Rectal smooth muscle tissue (tissue), 1 donor: Measurements from ENCODE around the gene KRTAP9-7.
"Not testable (repeated sequence)": the region's sequence is repeated elsewhere in the genome, so short reads cannot be mapped to it uniquely, and the experiment has no call there.

Source experiments
- H3K27ac ChIP-seq: one replicate; pipeline ENCODE4 v1.7.0; 2013; ENCODE audit warnings: low read depth, low read length, inconsistent platforms
- H3K27me3 ChIP-seq: one replicate; pipeline ENCODE4 v1.7.0; 2013; ENCODE audit warnings: low read length; ENCODE audit not compliant: control insufficient read depth, insufficient read depth
- H3K36me3 ChIP-seq: one replicate; pipeline ENCODE4 v1.7.0; 2013; ENCODE audit warnings: low read length; ENCODE audit not compliant: control insufficient read depth, insufficient read depth
- H3K4me1 ChIP-seq: one replicate; pipeline ENCODE4 v1.7.0; 2013; ENCODE audit warnings: low read length; ENCODE audit not compliant: control insufficient read depth, insufficient read depth
- H3K4me3 ChIP-seq: one replicate; pipeline ENCODE4 v1.7.0; 2013; ENCODE audit warnings: low read length
- H3K9ac ChIP-seq: one replicate; pipeline ENCODE4 v1.7.0; 2013; ENCODE audit warnings: low read length

KRTAP9-7 gene

GRCh38 chr17:41255381-41256290, 19.9 kb upstream of the KRTAP9-7 start, which contains the start of gene KRTAP9-9:
Gene KRTAP9-9, plus strand, starts transcription at chr17:41255384.
- not testable (repeated sequence) for H3K27me3 ChIP-seq, H3K4me1 ChIP-seq, H3K36me3 ChIP-seq, H3K4me3 ChIP-seq, H3K27ac ChIP-seq, H3K9ac ChIP-seq

GRCh38 chr17:41256291-41256685, 19.2 kb upstream of the KRTAP9-7 start:
- Histone ChIP-seq H3K36me3 (no peaks in the 10 kb centered on the region), H3K27me3 (no peaks in the 10 kb centered on the region), H3K27ac (no peak overlapping the region), H3K4me3 (no peak overlapping the region), H3K9ac (no peak overlapping the region), H3K4me1 (no peaks in the 10 kb centered on the region)

- Histone ChIP-seq H3K4me3 (no peak overlapping the region), H3K4me1 (no peaks in the 10 kb centered on the region), H3K27me3 (no peaks in the 10 kb centered on the region), H3K9ac (no peak overlapping the region), H3K27ac (no peak overlapping the region), H3K36me3 (no peaks in the 10 kb centered on the region)
These were observed 17.1 kb upstream of the KRTAP9-7 start for GRCh38 chr17:41258406-41258805.

- no peak overlapping the region for H3K4me3 ChIP-seq
- no peak overlapping the region for H3K27ac ChIP-seq
- no peak overlapping the region for H3K9ac ChIP-seq
- no peaks in the 10 kb centered on the region for H3K27me3 ChIP-seq
- H3K36me3 ChIP-seq: no peaks in the 10 kb centered on the region
- no peaks in the 10 kb centered on the region for H3K4me1 ChIP-seq
These were observed 12.3 kb upstream of the KRTAP9-7 start for GRCh38 chr17:41263212-41263611.

- Histone ChIP-seq H3K36me3 (no peaks in the 10 kb centered on the region), H3K4me1 (no peaks in the 10 kb centered on the region), H3K27ac (no peak overlapping the region), H3K9ac (no peak overlapping the region), H3K27me3 (no peaks in the 10 kb centered on the region), H3K4me3 (no peak overlapping the region)
These were observed 10.9 kb upstream of the KRTAP9-7 start for GRCh38 chr17:41264599-41264998.

GRCh38 chr17:41265078-41265477, 10.4 kb upstream of the KRTAP9-7 start, which contains the start of gene KRTAP9-6:
Gene KRTAP9-6, plus strand, starts transcription at chr17:41265378. Its CDS starts 0 bp downstream, at chr17:41265378.
- Histone ChIP-seq H3K27ac (no peak within 1 kb of the TSS), H3K4me3 (no peak within 1 kb of the TSS), H3K4me1 (no peaks in the 10 kb centered on the region), H3K27me3 (no peaks in the 10 kb centered on the region), H3K36me3 (no peaks in the 10 kb centered on the region), H3K9ac (no peak within 1 kb of the TSS)

GRCh38 chr17:41267711-41268110, 7.8 kb upstream of the KRTAP9-7 start:
- H3K4me3 ChIP-seq: no peak overlapping the region
- H3K36me3 ChIP-seq: no peaks in the 10 kb centered on the region
- no peak overlapping the region for H3K9ac ChIP-seq
- no peak overlapping the region for H3K27ac ChIP-seq
- no peaks in the 10 kb centered on the region for H3K4me1 ChIP-seq
- no peaks in the 10 kb centered on the region for H3K27me3 ChIP-seq

- H3K9ac ChIP-seq, H3K27me3 ChIP-seq, H3K4me1 ChIP-seq, H3K27ac ChIP-seq, H3K36me3 ChIP-seq, H3K4me3 ChIP-seq: not testable (repeated sequence)
These were observed 4.2 kb upstream of the KRTAP9-7 start for GRCh38 chr17:41271323-41271722.

- H3K36me3 ChIP-seq: no peaks in the 10 kb centered on the region
- H3K4me1 ChIP-seq: no peaks in the 10 kb centered on the region
- H3K4me3 ChIP-seq: no peak overlapping the region
- H3K27ac ChIP-seq: no peak overlapping the region
- no peaks in the 10 kb centered on the region for H3K27me3 ChIP-seq
- no peak overlapping the region for H3K9ac ChIP-seq
These were observed 3.6 kb upstream of the KRTAP9-7 start for GRCh38 chr17:41271858-41272257.

GRCh38 chr17:41278176-41278955, 2.9 kb downstream of the KRTAP9-7 start:
- H3K36me3 ChIP-seq: no peaks in the 10 kb centered on the region
- H3K4me1 ChIP-seq: no peaks in the 10 kb centered on the region
- H3K27ac ChIP-seq: no peak overlapping the region
- H3K4me3 ChIP-seq: no peak overlapping the region
- no peak overlapping the region for H3K9ac ChIP-seq
- H3K27me3 ChIP-seq: no peaks in the 10 kb centered on the region

- no peak overlapping the region for H3K9ac ChIP-seq
- H3K36me3 ChIP-seq: no peaks in the 10 kb centered on the region
- H3K4me3 ChIP-seq: no peak overlapping the region
- H3K4me1 ChIP-seq: no peaks in the 10 kb centered on the region
- no peaks in the 10 kb centered on the region for H3K27me3 ChIP-seq
- H3K27ac ChIP-seq: no peak overlapping the region
These were observed 8.5 kb downstream of the KRTAP9-7 start for GRCh38 chr17:41284043-41284442.

- Histone ChIP-seq H3K36me3 (no peaks in the 10 kb centered on the region), H3K9ac (no peak overlapping the region), H3K27me3 (no peaks in the 10 kb centered on the region), H3K4me3 (no peak overlapping the region), H3K27ac (no peak overlapping the region), H3K4me1 (no peaks in the 10 kb centered on the region)
These were observed 9.0 kb downstream of the KRTAP9-7 start for GRCh38 chr17:41284546-41284945.
